Heart left ventricle (tissue), 16 donors: Measurements from ENCODE around the gene NDUFB5. TPM values are rescaled to one million over a fixed set of nuclear protein-coding genes. Genes with fewer than 3 reads are reported as not detected.
"Not testable (repeated sequence)": the region's sequence is repeated elsewhere in the genome, so short reads cannot be mapped to it uniquely, and the experiment has no call there.

Experiments used
- ATAC-seq, 4 donors: fragments of 200-7000 bp; cut with Tn5 transposase; one replicate each; pipeline ENCODE4 v1.9.1; 2020 to 2022; ENCODE audit warnings: moderate library complexity in 4 of 4, mild to moderate bottlenecking in 3 of 4, moderate number of reproducible peaks in 1 of 4
- DNase-seq, 5 donors: peaks; one replicate each; pipeline ENCODE4 v3.0.0-alpha.2; 2020
- H3K27ac ChIP-seq, 12 donors: fragments of 200-600 bp; sonication (generic) in 4 of 12; one replicate each; pipeline versions ENCODE4 v1.5.0 to v1.8.0; 2016 to 2022; ENCODE audit warnings: mild to moderate bottlenecking in 2 of 12
- H3K27me3 ChIP-seq, 9 donors: fragments of 200-600 bp; sonication (generic) in 2 of 9; one replicate each; pipeline versions ENCODE4 v1.5.1 to v1.8.0; 2016 to 2022; ENCODE audit warnings: mild to moderate bottlenecking in 3 of 9
- H3K36me3 ChIP-seq, 9 donors: fragments of 200-600 bp; sonication (generic) in 2 of 9; one replicate each; pipeline versions ENCODE4 v1.5.0 to v1.8.0; 2018 to 2022; ENCODE audit warnings: mild to moderate bottlenecking in 2 of 9
- H3K4me1 ChIP-seq, 12 donors: fragments of 200-600 bp; sonication (generic) in 4 of 12; one replicate each; pipeline versions ENCODE4 v1.5.0 to v1.8.0; 2016 to 2022; ENCODE audit warnings: mild to moderate bottlenecking in 3 of 12
- H3K4me3 ChIP-seq, 12 donors: fragments of 200-600 bp; sonication (generic) in 4 of 12; one replicate each; pipeline versions ENCODE4 v1.5.0 to v1.8.0; 2017 to 2022; ENCODE audit warnings: mild to moderate bottlenecking in 9 of 12, moderate library complexity in 4 of 12
- H3K9me3 ChIP-seq, 12 donors: fragments of 200-600 bp; sonication (generic) in 4 of 12; one replicate each; pipeline versions ENCODE4 v1.5.0 to v1.8.0; 2016 to 2022; ENCODE audit warnings: mild to moderate bottlenecking in 1 of 12
- POLR2A ChIP-seq, 2 donors: fragments of 450-650 bp; IDR thresholded peaks; one replicate each; pipeline ENCODE4 v1.6.1; 2017; ENCODE audit warnings: antibody characterized with exemption in 2 of 2, mild to moderate bottlenecking in 2 of 2, moderate library complexity in 2 of 2
- WGBS, 4 donors: extraction: QIAGEN DNeasy Blood & Tissue Kit in 2 of 4; methylation state at CpG; one replicate each; pipeline versions ENCODE4 v1.1.5 to v1.1.7; 2013 to 2018; 5-methylcytosine and 5-hydroxymethylcytosine counted together
- intact Hi-C, 10 donors: fragments of 100-400 bp; cut with DNase I; formaldehyde crosslinking; loops; one replicate each; pipeline versions ENCODE4 v1.11.1 to v1.14.2; 2022
- polyA plus RNA-seq, 2 donors: library from polyadenylated mRNA; stranded (reverse); fragments of 200-250 nt; gene quantifications; one replicate each; pipeline ENCODE4 v1.2.3, GENCODE V29; 2013
- total RNA-seq, 9 donors: library from RNA; depleted of rRNA in 2 of 9; stranded (reverse); fragments of >200 nt in 2 of 9; fragmentation: NEBNext Ultra II Directional in 3 of 9; extraction: Animal tissue kit (Norgen Biotek cat#: 25700) in 3 of 9; gene quantifications; one replicate each; pipeline versions ENCODE4 v1.1.0 to v1.2.4, GENCODE V29; 2016 to 2023
- TF ChIP-seq, protein P1 (sequence below), 12 donors: fragments of 200-600 bp; sonication (generic) in 4 of 12; IDR thresholded peaks; one replicate each; pipeline versions ENCODE4 v1.5.0 to v1.8.0; 2018 to 2022; ENCODE audit warnings: antibody characterized with exemption in 12 of 12, mild to moderate bottlenecking in 5 of 12
- donor health status: ischemic (EF 13 %, LVEDD 7.1; RV severe dilation, severe dysfunction).
- donor health status: healthy with polysubstance abuse.
- donor health status: DM: no; HTN: yes; CAD: no.
- donor health status: DM: no; HTN: no; CAD: no.
- donor health status: ischemic (EF 25% LVEDD 6.9; RV normal size, moderate dysfunction).
- donor health status: ischemic (EF 25% LVEDD 5.7; RV mildly dilated, moderate dysfunction).
- donor health status: healthy.
- donor health status: DM: yes; HTN: yes; CAD: no.
- donor health status: ischemic (EF 35%, LVEDD 5.7; RV mildly dilated, moderate dysfunction).
- donor health status: nonischemic (EF 11% LVEDD 7.7; RV severe dilation, severe dysfunction).
- donor health status: DM: yes; HTN: yes; CAD: no.
- donor health status: PGD.
- donor health status: ischemic (EF 29% LVEDD 5.4; RV normal size, mild dysfunction).
- donor health status: nonischemic (EF 23%, LVEDD 6.1; RV moderate dilation, normal function).

The NDUFB5 gene
- total and polyA plus RNA-seq, 11 donors = 138 to 383 (median 317) TPM

GRCh38 chr3:179624451-179624850 is 19.9 kb downstream of the NDUFB5 start:
- Histone ChIP-seq H3K9me3 (peaks cover 0 to 4% (median 0%) of the 10 kb centered on the region in 12 donors), H3K27ac (no peak overlapping the region), H3K27me3 (no peaks in the 10 kb centered on the region), H3K4me3 (no peak overlapping the region), H3K4me1 (no peaks in the 10 kb centered on the region), H3K36me3 (peaks cover 6 to 75% (median 56%) of the 10 kb centered on the region in 9 donors)
- TF ChIP-seq, protein P1, sequence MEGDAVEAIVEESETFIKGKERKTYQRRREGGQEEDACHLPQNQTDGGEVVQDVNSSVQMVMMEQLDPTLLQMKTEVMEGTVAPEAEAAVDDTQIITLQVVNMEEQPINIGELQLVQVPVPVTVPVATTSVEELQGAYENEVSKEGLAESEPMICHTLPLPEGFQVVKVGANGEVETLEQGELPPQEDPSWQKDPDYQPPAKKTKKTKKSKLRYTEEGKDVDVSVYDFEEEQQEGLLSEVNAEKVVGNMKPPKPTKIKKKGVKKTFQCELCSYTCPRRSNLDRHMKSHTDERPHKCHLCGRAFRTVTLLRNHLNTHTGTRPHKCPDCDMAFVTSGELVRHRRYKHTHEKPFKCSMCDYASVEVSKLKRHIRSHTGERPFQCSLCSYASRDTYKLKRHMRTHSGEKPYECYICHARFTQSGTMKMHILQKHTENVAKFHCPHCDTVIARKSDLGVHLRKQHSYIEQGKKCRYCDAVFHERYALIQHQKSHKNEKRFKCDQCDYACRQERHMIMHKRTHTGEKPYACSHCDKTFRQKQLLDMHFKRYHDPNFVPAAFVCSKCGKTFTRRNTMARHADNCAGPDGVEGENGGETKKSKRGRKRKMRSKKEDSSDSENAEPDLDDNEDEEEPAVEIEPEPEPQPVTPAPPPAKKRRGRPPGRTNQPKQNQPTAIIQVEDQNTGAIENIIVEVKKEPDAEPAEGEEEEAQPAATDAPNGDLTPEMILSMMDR (IDR thresholded peaks at IDR 0.05) = no peak
- no peak for TF ChIP-seq POLR2A (IDR thresholded peaks at IDR 0.05)
- intact Hi-C loops = no loop called here
- ATAC-seq (no peak), DNase-seq (no peak)
- 78 to 91% (median 84%) methylated on average over 3 of the region's 3 CpGs for WGBS, 4 donors

DNA sequence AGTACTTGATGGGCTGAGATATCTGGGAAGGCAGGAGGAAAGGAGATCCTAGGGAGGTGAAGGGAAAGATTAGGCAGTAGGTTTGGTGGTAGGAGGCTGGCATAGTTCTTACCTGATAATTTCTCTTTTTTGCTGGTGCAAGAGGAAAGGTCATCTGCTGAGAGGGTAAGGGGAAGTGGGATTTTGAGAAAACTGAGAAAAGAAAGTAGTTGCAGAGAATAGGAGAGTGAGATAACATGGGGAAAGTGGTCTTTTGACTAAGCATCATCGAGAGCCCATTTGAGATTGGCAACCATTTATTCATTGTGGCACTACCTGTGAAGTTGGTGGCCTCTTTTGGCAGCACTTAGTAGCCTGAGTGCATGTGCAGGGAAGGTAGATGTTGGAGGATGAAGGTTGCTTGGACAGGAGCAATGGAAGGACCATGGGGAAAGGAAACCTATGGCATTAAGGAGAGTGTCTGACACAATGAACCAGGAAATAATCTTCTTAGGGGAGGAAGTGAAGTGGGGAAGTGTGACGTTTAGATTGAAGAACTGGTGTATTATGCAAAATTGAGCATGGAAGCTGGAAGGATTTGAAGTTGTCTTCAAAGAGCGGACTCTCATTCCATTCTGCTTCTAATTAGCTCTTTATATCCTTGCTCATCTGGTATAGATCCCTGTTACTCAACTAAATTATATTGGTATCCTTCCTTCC is 26.3 kb downstream of the NDUFB5 start:
- no peaks in the 10 kb centered on the region for H3K27me3 ChIP-seq
- no peak overlapping the region for H3K27ac ChIP-seq
- H3K9me3 ChIP-seq = no peaks in the 10 kb centered on the region
- no peak for DNase-seq
- no peak for TF ChIP-seq POLR2A (IDR thresholded peaks at IDR 0.05)
- TF ChIP-seq, protein P1 (IDR thresholded peaks at IDR 0.05) = no peak
- WGBS, 4 donors = 56 to 83% (median 82%) methylated on average over 3 of the region's 3 CpGs
- H3K4me1 ChIP-seq = no peaks in the 10 kb centered on the region
- ATAC-seq = no peak
- intact Hi-C loops = no loop called here
- H3K36me3 ChIP-seq = peaks cover 0 to 16% (median 4%) of the 10 kb centered on the region in 9 donors
- no peak overlapping the region for H3K4me3 ChIP-seq

- ATAC-seq (no peak), DNase-seq (no peak)
- TF ChIP-seq, protein P1 (IDR thresholded peaks at IDR 0.05) = no peak
- TF ChIP-seq POLR2A (IDR thresholded peaks at IDR 0.05) = no peak
- no peak overlapping the region for H3K4me3 ChIP-seq
- 88 to 98% (median 92%) methylated on average over 1 of the region's 1 CpG for WGBS, 4 donors
- H3K27ac ChIP-seq = no peak overlapping the region
- no peaks in the 10 kb centered on the region for H3K4me1 ChIP-seq
- intact Hi-C loops = no loop called here
- H3K27me3 ChIP-seq = no peaks in the 10 kb centered on the region
- H3K36me3 ChIP-seq = no peaks in the 10 kb centered on the region
- H3K9me3 ChIP-seq = no peaks in the 10 kb centered on the region
Measured at GRCh38 chr3:179640469-179640868, 35.9 kb downstream of the NDUFB5 start.

DNA sequence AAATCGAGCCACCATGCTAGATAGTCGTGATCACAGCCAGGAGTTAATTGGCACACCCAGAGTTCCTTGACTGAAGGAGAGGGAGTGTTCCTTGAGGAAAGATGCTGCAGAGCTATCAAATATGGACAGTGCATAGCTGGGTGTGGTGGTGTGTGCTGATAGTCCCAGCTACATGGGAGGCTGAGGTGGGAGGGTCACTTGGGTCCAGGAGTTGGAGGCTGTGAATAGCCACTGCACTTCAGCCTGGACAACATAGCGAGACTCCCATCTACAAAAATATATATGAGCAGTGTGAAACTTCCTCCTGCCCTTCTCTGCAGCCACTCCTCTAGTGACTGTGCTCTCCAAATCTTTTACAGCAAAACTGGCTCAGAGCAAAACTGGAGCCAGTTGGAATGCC is 38.3 kb downstream of the NDUFB5 start:
- Histone ChIP-seq H3K4me3 (no peak overlapping the region), H3K36me3 (no peaks in the 10 kb centered on the region), H3K27ac (no peak overlapping the region), H3K27me3 (no peaks in the 10 kb centered on the region), H3K4me1 (no peaks in the 10 kb centered on the region), H3K9me3 (no peaks in the 10 kb centered on the region)
- WGBS, 4 donors = 70 to 93% (median 88%) methylated on average over 3 of the region's 3 CpGs
- TF ChIP-seq, protein P1 (IDR thresholded peaks at IDR 0.05) = no peak
- no peak for TF ChIP-seq POLR2A (IDR thresholded peaks at IDR 0.05)
- intact Hi-C loops = no loop called here
- no peak for ATAC-seq
- no peak for DNase-seq

DNA sequence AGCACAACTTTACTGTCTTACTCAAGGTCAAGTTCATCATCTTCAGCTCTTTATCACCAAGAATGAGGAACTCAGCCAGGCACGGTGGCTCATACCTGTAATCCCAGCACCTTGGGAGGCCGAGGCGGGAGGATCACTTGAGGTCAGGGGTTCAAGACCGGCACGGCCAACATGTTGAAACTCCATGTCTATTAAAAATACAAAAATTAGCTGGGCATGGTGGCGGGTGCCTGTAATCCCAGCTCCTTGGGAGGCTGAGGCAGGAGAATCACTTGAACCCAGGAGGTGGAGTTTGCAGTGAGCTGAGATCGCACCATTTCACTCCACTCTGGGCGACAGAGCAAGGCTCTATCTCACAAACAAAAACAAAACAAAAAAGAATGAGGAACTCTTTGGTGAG is 39.2 kb downstream of the NDUFB5 start:
- H3K4me3 ChIP-seq, ATAC-seq, DNase-seq, H3K27ac ChIP-seq, H3K27me3 ChIP-seq, H3K36me3 ChIP-seq, H3K9me3 ChIP-seq, H3K4me1 ChIP-seq, intact Hi-C loops: not testable (repeated sequence)
- WGBS, 4 donors = 95 to 99% (median 97%) methylated on average over 8 of the region's 8 CpGs
